ENCODE data around the gene IGSF6.
"Not testable (repeated sequence)": the region's sequence is repeated elsewhere in the genome, so short reads cannot be mapped to it uniquely, and the experiment has no call there.

Gene IGSF6

DNA sequence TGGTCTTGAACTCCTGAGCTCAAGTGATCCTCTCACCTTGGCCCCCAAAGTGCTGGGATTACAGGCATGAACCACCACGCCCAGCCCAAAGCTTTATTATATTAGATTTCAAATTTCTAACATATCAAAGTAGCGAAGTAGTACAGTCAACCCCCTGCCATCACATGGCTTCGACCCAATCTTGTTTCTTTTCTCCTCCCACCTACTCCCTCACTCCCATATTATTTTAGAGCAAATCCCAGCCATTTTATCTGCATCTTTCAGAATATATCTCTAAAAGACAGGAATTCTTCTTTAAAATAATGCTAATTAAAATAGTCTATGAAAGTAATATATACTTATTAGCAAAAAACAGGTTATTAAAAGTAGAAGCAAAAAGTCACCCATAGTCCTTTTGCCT is 893 bp downstream of the IGSF6 start:
- no peak for DNase-seq

DNA sequence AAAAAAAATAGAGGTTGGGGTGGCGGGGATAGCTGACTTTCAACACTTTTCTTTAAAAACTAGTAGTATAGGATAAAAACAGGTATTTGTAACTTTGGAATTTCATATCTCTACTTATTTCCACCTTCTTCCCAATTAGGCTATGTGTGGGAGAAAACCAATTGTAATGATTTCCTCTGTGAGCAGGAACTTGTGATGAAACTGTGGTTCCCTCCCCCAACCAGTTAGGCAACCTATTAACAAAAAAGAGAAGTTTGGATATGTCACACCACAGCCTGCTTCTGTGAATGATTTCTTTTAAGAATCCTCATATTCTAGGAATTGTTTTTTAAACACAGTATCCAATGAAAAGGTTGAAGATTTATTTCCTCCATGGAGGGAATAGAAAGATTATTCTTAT is 1.9 kb downstream of the IGSF6 start:
- DNase-seq: no peak

- not testable (repeated sequence) for DNase-seq
Measured at GRCh38 chr16:21649826-21650406, 2.5 kb downstream of the IGSF6 start.

GRCh38 chr16:21647562-21648164 is 4.7 kb downstream of the IGSF6 start:
- no peak for DNase-seq

- peak; percentile 73 for DNase-seq
Measured at GRCh38 chr16:21646721-21647561, 5.5 kb downstream of the IGSF6 start.

DNA sequence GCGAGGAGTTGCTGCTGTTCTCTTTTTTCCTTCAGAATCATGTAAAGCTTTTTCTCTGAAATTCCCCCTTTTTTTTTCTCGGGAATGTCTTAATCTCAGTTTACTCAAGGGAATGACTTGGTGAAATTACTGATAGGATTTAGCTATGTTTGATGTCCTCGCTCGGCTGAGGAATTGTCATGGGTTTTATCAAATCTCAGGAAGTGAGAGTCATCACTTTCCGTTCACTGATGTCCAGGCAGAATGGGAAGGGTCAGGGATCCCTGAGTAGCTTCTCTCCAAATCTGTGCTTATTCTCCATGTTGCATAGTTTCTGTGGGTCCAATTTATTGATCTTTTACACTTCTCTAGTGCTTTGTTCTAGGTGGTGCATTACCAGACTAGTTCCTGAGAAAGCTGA is 6.3 kb downstream of the IGSF6 start:
- DNase-seq: no peak

DNA sequence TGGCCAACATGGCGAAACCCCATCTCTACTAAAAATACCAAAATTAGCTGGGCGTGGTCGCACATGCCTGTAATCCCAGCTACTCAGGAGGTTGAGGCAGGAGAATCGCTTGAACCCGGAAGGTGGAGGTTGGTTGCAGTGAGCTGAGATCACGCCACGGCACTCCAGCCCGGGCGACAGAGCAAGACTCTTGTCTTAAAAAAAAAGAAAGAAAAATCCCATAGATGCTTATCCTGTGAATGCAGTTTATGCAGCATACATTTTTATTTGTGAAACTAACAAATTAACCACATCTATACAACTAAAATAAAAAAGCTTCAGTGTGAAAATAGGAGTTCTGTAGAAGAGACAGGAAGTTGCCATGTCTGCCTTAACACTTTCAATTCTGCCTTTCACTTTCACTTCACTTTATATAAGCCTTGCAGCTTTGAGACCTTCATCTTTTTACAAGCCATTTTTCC is 7.1 kb downstream of the IGSF6 start:
- DNase-seq: peak; percentile 32

- DNase-seq: no peak
Measured at GRCh38 chr16:21644674-21645073, 7.7 kb downstream of the IGSF6 start.

- DNase-seq: no peak
Measured at GRCh38 chr16:21643785-21644184, 8.6 kb downstream of the IGSF6 start.

DNA sequence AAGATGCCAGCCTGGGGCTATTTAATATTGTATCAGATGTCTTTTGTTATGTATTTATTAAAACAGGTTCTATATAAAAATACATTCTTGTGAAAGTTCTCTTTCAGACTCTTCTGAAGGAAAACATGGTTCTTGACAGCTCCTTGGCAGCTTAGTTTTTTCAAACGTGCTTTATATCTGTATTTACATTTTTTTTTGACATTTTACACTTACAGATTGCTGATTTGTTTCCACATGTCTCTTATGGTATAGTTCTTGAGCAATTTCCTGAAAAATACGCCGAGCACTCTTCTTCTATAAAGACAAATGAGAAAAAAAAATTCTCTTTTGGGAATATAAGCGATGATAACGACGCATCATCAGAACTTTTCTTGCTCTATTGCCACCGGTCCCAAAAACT is 9.5 kb downstream of the IGSF6 start:
- no peak for DNase-seq

DNA sequence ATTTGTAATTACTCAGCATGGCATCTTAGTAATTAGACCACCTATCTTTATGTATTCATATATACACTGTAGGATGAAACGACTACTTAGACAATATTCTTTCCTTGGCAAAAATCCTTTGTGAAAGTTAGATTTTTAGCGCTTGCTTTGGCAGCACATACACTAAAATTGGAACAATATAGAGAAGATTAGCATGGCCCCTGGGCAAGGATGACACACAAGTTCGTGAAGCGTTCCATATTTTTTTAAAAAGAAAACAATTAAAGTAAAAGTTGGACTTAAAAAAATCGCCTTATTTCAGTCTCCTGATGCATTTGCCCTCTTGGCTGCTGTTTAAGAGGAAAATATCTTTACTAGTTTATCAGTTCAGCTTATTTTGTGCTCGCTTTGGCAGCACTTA is 10.5 kb downstream of the IGSF6 start:
- no peak for DNase-seq

DNA sequence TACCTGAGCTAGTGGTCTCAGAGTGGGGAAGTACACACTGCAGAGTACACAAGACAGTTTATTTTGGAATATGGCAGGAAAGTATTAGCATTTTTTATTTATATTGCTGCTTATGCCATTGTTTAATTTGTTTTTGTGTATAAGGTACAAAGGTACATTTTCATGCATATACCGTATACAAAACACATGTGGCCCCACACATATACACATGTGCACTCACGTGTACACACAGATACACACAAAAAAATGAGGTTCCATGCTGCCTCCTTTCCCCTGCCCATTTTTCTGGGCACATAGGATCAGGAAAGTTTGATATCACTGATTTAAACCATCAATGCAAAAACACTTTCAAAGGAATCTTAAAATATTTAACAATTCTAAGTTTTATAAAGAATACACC is 12.9 kb downstream of the IGSF6 start:
- DNase-seq: no peak

- DNase-seq: no peak
Measured at GRCh38 chr16:21638573-21638975, 13.8 kb downstream of the IGSF6 start.

DNA sequence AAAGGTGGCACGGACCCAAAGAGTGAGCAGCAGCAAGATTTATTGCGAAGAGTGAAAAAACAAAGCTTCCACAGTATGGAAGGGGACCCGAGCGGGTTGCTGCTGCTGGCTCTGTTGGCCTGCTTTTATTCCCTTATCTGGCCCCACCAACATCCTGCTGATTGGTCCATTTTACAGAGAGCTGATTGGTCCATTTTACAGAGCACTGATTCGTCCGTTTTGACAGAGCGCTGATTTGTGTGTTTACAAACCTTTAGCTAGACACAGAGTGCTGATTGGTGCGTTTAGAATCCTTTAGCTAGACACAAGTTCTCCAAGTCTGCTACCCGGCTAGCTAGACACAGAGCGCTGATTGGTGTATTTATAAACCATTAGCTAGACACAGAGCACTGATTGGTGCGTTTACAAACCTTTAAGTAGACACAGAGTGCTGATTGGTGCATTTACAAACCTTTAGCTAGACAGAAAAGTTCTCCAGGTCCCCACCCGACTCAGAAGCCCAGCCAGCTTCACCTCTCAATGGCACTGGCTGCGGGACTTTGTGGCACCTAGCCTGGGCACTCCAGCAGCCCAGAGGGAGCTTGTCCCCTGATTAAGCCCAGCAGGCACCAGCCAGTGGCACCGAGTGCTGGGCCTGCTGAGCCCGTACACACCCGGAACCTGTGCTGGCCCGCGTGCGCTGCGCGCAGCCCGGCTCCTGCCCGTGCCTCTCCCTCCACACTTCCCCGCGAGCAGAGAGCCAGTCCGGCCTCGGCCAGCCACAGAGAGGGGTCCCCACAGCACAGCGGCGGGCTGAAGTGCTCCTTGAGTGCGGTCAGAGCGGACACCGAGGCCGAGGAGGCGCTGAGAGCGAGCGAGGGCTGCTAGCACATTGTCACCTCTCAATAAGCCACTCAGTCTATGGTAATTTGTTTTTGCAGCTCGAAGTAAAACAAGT is 15.1 kb downstream of the IGSF6 start:
- no peak for DNase-seq

- DNase-seq: not testable (repeated sequence)
Measured at GRCh38 chr16:21635694-21636093, 16.7 kb downstream of the IGSF6 start.

GRCh38 chr16:21634216-21634615 is 18.2 kb downstream of the IGSF6 start:
- no peak for DNase-seq

- DNase-seq: not testable (repeated sequence)
Measured at GRCh38 chr16:21631951-21632575, 20.3 kb downstream of the IGSF6 start.

- DNase-seq: not testable (repeated sequence)
Measured at GRCh38 chr16:21631376-21631775, 21.0 kb downstream of the IGSF6 start.

DNA sequence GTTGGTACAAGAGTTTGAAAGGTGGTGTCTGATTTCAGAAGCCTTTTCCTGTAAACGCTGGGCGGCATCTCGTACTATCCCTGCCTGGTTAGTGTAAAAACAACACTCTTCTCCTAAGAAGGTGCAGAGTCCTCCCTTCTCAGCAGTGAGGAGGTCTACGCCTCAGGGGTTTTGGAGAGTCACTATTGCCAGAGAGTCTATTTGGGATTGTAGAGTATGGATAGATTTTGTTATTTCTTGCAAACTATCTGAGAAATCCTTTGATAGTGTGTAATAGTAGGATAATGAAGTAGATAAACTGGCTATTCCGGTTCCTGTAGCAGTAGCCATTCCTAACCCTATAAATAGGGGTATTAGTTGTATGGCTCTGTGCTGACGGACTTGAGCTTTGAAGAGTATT is 21.5 kb downstream of the IGSF6 start:
- not testable (repeated sequence) for DNase-seq

DNA sequence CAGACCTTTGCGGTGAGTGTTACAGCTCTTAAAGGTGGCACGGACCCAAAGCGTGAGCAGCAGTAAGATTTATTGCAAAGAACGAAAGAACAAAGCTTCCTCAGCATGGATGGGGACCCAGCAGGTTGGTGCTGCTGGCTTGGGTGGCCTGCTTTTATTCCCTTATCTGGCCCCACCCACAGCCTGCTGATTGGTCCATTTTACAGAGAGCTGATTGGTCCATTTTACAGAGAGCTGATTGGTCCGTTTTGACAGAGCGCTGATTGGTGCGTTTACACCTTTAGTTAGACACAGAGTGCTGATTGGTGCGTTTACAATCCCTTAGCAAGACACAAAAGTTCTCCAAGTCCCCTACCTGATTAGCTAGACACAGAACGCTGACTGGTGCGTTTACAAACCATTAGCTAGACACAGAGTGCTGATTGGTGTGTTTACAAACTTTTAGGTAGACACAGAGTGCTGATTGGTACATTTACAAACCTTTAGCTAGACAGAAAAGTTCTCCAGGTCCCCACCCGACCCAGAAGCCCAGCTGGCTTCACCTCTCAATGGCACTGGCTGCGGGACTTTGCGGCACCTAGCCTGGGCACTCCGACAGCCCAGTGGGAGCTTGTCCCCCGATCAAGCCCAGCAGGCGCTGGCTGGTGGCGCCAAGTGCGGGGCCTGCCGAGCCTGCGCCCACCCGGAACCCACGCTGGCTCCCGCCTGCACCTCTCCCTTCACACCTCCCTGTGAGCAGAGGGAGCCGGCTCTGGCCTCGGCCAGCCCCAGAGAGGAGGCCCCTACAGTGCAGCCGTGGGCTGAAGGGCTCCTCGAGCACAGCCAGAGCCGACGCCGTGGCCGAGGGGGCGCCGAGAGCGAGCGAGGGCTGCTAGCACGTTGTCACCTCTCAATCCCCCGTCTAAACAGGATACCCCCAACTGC is 22.5 kb downstream of the IGSF6 start:
- not testable (repeated sequence) for DNase-seq

DNA sequence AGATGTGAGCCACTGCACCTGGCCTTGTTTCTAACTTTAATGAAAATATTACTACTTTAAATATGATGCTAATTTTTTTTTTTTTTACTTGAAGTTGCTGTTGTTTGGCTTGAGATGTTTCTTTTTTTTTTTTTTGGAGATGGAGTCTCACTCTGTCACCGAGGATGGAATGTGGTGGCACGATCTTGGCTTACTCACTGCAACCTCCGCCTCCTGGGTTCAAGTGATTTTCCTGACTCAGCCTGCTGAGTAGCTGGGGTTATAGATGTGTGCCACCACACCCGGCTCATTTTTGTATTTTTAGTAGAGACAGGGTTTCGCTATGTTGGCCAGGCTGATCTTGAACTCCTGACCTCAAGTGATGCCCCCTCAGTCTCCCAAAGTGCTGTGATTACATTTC is 23.6 kb downstream of the IGSF6 start:
- DNase-seq: no peak

All from activated effector memory CD4-positive, alpha-beta T cell treated with Interleukin-2 at 50 U/mL for 16 hours (primary cell).